HL-60/S4 treated with retinoic acid at 250 ng/mL for 4 days and 3 days (cell line): ENCODE data around the gene NDUFS8.

Source experiments
- in situ Hi-C: fragments of 300-500 bp; cut with MboI; formaldehyde crosslinking; loops from 2 replicates; pipeline ENCODE4 v1.7.0; 2022; ENCODE audit warnings: low sequenced_read_pairs

NDUFS8 gene

GRCh38 chr11:68002938-68003845 is 27.3 kb upstream of the NDUFS8 start:
- in situ Hi-C loops, result no loop called here

GRCh38 chr11:68003846-68004550 is 26.5 kb upstream of the NDUFS8 start, which contains the start of gene UNC93B1:
UNC93B1 (minus strand) TSS chr11:68004097; CDS start chr11:68004043, 54 bp downstream.
- in situ Hi-C loops, result no loop called here

- in situ Hi-C loops, result no loop called here
Observed at GRCh38 chr11:68004551-68005335, 25.7 kb upstream of the NDUFS8 start.

GRCh38 chr11:68006606-68007166 is 23.8 kb upstream of the NDUFS8 start:
- in situ Hi-C loops, result no loop called here

- in situ Hi-C loops, result no loop called here
Observed at GRCh38 chr11:68007498-68008380, 22.7 kb upstream of the NDUFS8 start.

- in situ Hi-C loops, result no loop called here
Observed at GRCh38 chr11:68008381-68009337, 21.8 kb upstream of the NDUFS8 start.

DNA sequence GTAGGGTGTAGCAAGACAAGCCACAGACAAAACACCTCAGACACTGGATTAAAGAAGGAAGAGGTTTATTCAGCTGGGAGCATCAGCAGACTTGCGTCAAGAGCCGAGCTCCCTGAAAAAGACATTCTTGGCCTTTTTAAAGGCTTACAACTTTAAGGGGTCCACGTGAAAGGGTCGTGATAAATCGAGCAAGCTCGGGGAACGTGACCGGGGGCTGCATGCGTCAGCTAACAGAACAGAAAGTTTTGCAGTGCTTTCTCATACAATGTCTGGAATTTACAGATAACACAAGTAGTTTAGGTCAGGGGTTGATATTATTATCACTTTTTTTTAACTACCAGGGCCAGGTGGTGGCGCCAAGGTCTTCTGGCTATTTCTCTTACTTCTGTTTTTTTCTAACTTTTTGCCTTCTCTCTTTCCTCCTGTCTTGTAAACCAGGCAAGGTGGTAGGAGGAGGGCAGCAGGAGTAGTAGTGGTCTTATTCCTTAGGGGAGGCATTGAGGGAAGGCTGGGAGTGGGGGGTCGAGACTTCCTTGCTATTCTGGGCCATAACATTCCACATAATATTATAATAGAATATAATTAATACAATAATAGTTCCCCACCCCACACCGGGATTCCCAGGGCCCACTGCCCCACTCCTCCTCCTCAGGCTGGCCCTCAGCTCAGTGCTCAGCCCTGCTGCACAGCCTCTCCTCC is 20.9 kb upstream of the NDUFS8 start:
- in situ Hi-C loops, result no loop called here

GRCh38 chr11:68010090-68011041 is 20.1 kb upstream of the NDUFS8 start, which contains the start of gene ALDH3B1:
ALDH3B1 (plus strand) TSS chr11:68010327; CDS start chr11:68015298, 4,971 bp downstream.
- in situ Hi-C loops, result no loop called here

- in situ Hi-C loops, result no loop called here
Observed at GRCh38 chr11:68011051-68011943, 19.2 kb upstream of the NDUFS8 start.

DNA sequence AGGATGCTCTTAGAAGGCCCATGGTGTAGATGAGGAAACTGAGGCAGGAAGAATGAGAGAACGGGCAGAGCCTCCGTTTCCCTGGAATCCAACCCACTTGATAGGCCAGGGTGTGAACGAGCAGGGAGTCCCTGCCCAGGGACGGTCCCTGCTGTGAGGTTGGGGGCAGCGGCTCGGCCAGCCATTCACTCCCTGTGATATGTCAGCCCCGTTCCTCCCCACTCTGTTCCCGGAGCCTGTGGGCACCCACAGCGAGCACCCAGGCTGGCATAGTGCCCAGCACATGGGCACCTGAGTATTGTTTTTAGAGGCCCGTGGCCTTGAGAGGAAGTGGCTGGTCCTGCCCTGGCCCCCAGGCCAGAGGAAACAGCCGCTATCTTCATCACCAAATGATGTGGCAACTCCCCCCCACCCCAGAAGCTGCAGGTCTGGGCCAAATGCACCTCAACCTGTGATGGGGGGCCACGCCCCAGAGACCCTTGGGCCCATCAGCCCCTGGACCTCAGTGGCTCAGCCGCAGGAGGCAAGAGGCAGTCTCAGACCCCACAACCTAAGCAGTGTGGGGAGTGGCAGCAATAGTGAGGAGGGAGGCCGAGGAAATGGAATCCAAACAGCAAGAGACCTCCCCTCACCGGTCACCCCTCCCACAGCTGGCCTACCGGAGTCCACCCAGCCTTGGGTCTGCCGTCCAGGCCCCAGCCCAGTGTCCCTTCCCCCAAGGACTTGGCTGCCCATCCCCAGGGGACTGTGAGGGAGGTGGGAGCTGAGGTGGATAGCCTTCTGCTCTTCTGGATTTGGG is 18.2 kb upstream of the NDUFS8 start:
- in situ Hi-C loops, result no loop called here

GRCh38 chr11:68012843-68013610 is 17.5 kb upstream of the NDUFS8 start:
- in situ Hi-C loops, result no loop called here

DNA sequence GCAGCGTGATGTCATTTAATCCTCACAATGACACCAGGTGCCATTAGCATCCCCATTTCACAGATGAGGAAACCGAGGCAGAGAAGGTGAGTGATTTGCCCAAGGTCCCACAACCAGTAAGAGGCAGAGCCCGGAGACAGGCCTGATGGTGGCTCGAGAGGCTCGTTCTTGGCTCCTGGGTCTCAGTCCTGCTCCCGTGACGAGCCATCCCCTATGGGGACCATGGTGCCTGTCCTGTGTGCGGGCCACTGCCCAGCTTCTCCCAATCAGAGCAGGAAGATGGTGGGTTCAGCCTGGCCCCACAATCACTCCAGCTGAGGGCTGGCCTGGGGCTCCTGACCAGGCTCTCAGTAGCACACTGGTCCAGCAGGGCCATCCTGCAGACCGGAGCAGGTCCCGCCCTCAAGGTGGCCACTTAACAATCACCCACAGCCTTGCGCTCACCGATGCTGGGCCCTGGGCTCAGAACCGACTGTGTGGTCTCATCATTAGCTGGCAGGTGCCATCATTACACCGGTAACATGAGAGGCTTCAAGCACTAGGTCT is 16.8 kb upstream of the NDUFS8 start:
- in situ Hi-C loops, result no loop called here

DNA sequence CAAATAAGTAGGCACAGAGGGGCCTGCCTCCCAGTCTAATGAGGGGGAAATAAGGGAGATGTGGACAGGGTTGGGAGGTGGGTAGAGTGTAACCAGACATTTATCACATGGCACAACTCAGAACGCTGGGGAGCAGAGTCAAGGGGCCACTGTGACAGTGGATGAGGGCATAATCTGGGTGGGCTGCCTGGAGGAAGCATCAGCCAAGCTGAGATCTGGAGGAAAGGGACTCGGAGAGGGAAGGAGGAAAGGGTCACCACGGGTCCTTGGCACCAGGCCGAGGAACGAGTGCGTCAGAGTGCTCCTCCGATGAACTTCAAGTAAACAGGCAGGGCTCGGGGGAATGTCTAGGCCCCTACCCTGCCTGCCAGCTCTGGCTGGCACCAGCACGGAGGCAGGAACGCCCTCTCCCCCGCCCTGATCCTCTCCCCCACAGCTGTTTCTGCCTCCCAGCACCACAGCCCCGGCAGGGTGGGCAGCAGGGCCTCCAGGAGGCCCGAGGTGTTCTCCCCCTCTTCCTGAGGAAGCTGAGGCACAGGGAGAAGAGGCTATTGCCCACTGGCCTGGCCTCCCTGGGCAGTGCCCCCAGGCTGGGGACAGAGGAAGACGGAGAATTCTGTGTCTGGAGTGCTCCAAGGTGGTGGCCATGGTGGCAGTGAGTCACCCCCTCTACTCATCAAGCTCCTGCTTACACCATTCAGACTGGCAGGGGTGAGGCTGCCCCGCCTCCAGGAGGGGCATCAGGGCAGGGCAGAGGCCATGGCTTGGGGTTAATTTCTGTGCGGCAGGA is 16.1 kb upstream of the NDUFS8 start:
- in situ Hi-C loops, result no loop called here
